Tibial nerve (tissue), 4 donors: ENCODE data around the gene XRN2. TPM values are rescaled to one million over a fixed set of nuclear protein-coding genes. Genes with fewer than 3 reads are reported as not detected.

Source experiments
- DNase-seq, 2 donors: peaks; one replicate each; pipeline ENCODE4 v3.0.0-alpha.2; 2019; ENCODE audit warnings: low spot score in 2 of 2
- H3K27ac ChIP-seq, 4 donors: fragments of 200-600 bp; sonication (generic) in 3 of 4; one replicate each; pipeline ENCODE4 v1.5.1; 2017 to 2019; ENCODE audit warnings: mild to moderate bottlenecking in 1 of 4
- H3K27me3 ChIP-seq, 2 donors: fragments of 200-600 bp; sonication (generic) in 1 of 2; one replicate each; pipeline versions ENCODE4 v1.5.1 to v1.6.0; 2017 to 2019
- H3K36me3 ChIP-seq, 3 donors: fragments of 200-600 bp; sonication (generic); one replicate each; pipeline ENCODE4 v1.5.1; 2018 to 2019
- H3K4me1 ChIP-seq, 4 donors: fragments of 200-600 bp; sonication (generic) in 3 of 4; one replicate each; pipeline ENCODE4 v1.5.1; 2017 to 2019
- H3K4me3 ChIP-seq, 4 donors: fragments of 200-600 bp; sonication (generic) in 3 of 4; one replicate each; pipeline ENCODE4 v1.5.1; 2017 to 2019; ENCODE audit warnings: mild to moderate bottlenecking in 1 of 4, moderate library complexity in 1 of 4
- H3K9me3 ChIP-seq, 4 donors: fragments of 200-600 bp; sonication (generic) in 3 of 4; one replicate each; pipeline ENCODE4 v1.5.1; 2017 to 2019
- EP300 ChIP-seq, 2 donors: sonication (generic); formaldehyde crosslinking; IDR thresholded peaks; one replicate each; pipeline ENCODE4 v1.6.1; 2017; ENCODE audit warnings: antibody characterized with exemption in 2 of 2, mild to moderate bottlenecking in 1 of 2
- POLR2A ChIP-seq, 2 donors: fragments of 450-650 bp; IDR thresholded peaks; one replicate each; pipeline ENCODE4 v1.6.1; 2017; ENCODE audit warnings: antibody characterized with exemption in 2 of 2, mild to moderate bottlenecking in 2 of 2, moderate library complexity in 2 of 2
- WGBS, 2 donors: methylation state at CpG; one replicate each; pipeline ENCODE4 v1.1.5; 2018; 5-methylcytosine and 5-hydroxymethylcytosine counted together
- total RNA-seq, 4 donors: library from RNA; depleted of rRNA; stranded (reverse); fragments of >200 nt; gene quantifications; one replicate each; pipeline ENCODE4 v1.1.0, GENCODE V29; 2016
- TF ChIP-seq, protein P1 (sequence below), 5 experiments: fragments of 200-600 bp in 3 of 5; fragments of 450-650 bp in 2 of 5; sonication (generic) in 3 of 5; IDR thresholded peaks; one replicate each; pipeline ENCODE4 v1.5.1; 2016 to 2019; ENCODE audit warnings: antibody characterized with exemption in 5 of 5, mild to moderate bottlenecking in 3 of 5, moderate library complexity in 2 of 5

Gene XRN2, protein sequence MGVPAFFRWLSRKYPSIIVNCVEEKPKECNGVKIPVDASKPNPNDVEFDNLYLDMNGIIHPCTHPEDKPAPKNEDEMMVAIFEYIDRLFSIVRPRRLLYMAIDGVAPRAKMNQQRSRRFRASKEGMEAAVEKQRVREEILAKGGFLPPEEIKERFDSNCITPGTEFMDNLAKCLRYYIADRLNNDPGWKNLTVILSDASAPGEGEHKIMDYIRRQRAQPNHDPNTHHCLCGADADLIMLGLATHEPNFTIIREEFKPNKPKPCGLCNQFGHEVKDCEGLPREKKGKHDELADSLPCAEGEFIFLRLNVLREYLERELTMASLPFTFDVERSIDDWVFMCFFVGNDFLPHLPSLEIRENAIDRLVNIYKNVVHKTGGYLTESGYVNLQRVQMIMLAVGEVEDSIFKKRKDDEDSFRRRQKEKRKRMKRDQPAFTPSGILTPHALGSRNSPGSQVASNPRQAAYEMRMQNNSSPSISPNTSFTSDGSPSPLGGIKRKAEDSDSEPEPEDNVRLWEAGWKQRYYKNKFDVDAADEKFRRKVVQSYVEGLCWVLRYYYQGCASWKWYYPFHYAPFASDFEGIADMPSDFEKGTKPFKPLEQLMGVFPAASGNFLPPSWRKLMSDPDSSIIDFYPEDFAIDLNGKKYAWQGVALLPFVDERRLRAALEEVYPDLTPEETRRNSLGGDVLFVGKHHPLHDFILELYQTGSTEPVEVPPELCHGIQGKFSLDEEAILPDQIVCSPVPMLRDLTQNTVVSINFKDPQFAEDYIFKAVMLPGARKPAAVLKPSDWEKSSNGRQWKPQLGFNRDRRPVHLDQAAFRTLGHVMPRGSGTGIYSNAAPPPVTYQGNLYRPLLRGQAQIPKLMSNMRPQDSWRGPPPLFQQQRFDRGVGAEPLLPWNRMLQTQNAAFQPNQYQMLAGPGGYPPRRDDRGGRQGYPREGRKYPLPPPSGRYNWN
- total RNA-seq, result 10 to 100 TPM; 46.1 to 58.2 (median 53.0) TPM

DNA sequence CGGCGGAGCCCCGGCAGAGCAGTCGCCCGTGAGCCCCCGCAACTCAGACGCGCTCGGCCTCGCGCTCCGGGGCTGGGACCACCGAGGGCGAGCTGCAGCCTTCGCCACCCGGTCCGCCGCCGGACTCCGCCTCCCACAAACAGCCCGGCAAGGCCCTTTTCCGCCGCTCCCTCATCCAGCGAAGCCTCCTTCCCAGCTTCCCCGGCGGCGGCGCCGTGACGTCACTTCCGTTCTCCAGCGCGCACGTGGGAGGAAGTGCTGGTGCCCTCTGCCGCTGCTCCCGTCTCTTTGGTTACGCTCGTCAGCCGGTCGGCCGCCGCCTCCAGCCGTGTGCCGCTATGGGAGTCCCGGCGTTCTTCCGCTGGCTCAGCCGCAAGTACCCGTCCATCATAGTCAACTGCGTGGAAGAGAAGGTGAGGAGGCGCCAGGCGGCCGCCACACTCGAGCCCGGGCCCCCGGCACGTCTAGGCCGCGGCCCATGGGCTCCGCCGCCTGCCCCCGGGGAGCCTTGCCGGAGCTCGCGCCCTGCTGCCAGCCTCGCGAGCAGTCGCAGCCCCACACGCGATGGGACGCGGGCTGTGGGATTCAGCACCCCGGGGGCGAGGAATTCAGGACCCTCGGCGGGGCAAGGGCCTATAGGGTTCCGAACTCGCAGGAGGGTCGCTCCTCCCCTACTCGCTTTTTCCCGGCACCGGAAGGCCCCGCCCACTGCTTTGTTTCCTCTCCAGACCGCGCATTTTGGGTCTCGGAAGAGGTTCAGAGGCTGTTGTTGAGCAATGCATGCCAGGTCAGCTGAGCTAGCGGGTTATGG, at the start of gene XRN2:
TSS of gene XRN2 (plus strand) at position 271 of the 811 bp plus-strand sequence. CDS start at position 339, 68 bp downstream.
- peaks cover 0 to 3% (median 0%) of the 10 kb centered on the region in 3 donors for H3K36me3 ChIP-seq
- H3K4me1 ChIP-seq, result peaks cover 0 to 26% (median 14%) of the 10 kb centered on the region in 4 donors
- peak; percentile 90 to 93 for DNase-seq
- peak within 1 kb of the TSS; percentile 92 to 100 (median 96) for H3K27ac ChIP-seq
- H3K9me3 ChIP-seq, result no peaks in the 10 kb centered on the region
- H3K27me3 ChIP-seq, result no peaks in the 10 kb centered on the region
- peak within 1 kb of the TSS; percentile 84 to 100 (median 92) for H3K4me3 ChIP-seq
- WGBS, 2 donors, result 0 to 1% methylated on average over 39 to 84 of the region's 87 CpGs
- TF ChIP-seq, protein P1, sequence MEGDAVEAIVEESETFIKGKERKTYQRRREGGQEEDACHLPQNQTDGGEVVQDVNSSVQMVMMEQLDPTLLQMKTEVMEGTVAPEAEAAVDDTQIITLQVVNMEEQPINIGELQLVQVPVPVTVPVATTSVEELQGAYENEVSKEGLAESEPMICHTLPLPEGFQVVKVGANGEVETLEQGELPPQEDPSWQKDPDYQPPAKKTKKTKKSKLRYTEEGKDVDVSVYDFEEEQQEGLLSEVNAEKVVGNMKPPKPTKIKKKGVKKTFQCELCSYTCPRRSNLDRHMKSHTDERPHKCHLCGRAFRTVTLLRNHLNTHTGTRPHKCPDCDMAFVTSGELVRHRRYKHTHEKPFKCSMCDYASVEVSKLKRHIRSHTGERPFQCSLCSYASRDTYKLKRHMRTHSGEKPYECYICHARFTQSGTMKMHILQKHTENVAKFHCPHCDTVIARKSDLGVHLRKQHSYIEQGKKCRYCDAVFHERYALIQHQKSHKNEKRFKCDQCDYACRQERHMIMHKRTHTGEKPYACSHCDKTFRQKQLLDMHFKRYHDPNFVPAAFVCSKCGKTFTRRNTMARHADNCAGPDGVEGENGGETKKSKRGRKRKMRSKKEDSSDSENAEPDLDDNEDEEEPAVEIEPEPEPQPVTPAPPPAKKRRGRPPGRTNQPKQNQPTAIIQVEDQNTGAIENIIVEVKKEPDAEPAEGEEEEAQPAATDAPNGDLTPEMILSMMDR (IDR thresholded peaks at IDR 0.05), result peak in 2 of 5 experiments; percentile 12 to 40
- TF ChIP-seq EP300 (IDR thresholded peaks at IDR 0.05) (peak; percentile 49 to 94), POLR2A (IDR thresholded peaks at IDR 0.05) (peak; percentile 48 to 69)

DNA sequence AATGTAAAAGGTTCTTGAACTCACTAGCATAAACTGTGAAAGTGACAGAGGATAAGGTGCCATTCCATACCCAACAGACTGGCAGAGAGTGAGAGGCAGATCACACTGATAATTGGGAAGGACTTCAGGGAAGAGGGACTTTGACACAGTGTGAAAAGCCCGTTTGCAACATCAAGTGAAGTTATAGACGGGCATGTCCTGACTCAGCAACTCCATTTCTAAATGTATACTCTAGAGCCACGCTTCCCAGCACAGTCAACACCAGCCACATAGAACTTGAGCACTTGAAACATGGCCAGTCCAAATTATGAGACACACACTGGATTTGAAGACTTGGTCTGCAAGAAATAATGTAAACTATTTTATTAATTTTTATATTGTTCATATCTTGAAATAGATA, 45.9 kb upstream of the XRN2 start:
- no peak overlapping the region for H3K27ac ChIP-seq
- TF ChIP-seq, protein P1 (IDR thresholded peaks at IDR 0.05), result no peak
- TF ChIP-seq EP300 (IDR thresholded peaks at IDR 0.05) (no peak), POLR2A (IDR thresholded peaks at IDR 0.05) (no peak)
- DNase-seq, result no peak
- H3K9me3 ChIP-seq, result no peaks in the 10 kb centered on the region
- no peaks in the 10 kb centered on the region for H3K4me1 ChIP-seq
- H3K4me3 ChIP-seq, result no peak overlapping the region
- whole genome bisulfite sequencing, 2 donors, result 78 to 80% methylated on average over 3 of the region's 3 CpGs
- H3K27me3 ChIP-seq, result no peaks in the 10 kb centered on the region
- H3K36me3 ChIP-seq, result no peaks in the 10 kb centered on the region

DNA sequence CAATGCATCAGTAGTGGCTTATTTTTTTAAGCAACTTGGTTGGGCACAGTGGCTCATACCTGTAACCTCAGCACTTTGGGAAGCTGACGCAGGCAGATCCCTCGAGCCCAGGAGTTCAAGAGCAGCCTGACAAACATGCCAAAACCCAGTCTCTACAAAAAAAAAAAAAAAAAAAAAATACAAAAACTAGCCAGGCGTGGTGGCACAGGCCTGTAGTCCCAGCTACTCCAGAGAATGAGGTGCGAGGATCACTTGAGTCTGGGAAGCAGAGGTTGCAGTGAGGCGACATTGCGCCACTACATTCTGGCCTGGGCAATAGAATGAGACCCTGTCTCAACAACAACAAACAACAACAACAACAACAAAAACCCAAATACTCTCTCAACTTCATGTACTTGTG, 44.7 kb upstream of the XRN2 start:
- Histone ChIP-seq H3K27ac (no peak overlapping the region), H3K27me3 (no peaks in the 10 kb centered on the region)
- 88 to 89% methylated on average over 6 of the region's 6 CpGs for WGBS, 2 donors

DNA sequence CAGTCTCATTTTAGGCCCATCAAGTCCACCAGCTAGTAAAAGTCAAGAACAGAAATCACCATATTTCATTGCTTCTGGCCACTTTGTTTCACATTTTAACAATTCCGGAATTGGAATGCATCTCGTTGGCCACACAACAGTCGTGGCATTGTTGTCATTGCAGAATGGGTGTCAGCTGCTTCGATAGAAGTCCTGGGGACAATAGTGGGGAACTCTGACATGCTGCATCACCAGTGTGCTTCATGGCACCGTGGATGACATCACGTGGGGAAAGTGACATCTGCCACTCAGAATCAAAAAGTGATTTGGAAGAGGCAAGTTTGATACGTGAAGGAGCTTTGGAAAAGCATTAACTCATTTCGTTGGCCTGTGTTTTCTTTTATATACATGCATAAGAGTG, 43.8 kb upstream of the XRN2 start:
- DNase-seq, result no peak
- Histone ChIP-seq H3K27me3 (no peaks in the 10 kb centered on the region), H3K27ac (no peak overlapping the region), H3K4me1 (no peaks in the 10 kb centered on the region), H3K4me3 (no peak overlapping the region), H3K9me3 (no peaks in the 10 kb centered on the region), H3K36me3 (no peaks in the 10 kb centered on the region)
- TF ChIP-seq POLR2A (IDR thresholded peaks at IDR 0.05) (no peak), EP300 (IDR thresholded peaks at IDR 0.05) (no peak)
- TF ChIP-seq, protein P1 (IDR thresholded peaks at IDR 0.05), result no peak
- WGBS, 2 donors, result 55 to 63% methylated on average over 8 of the region's 8 CpGs

More for the DNA sequence above, 44.7 kb upstream of the XRN2 start:
- Histone ChIP-seq H3K4me1 (no peaks in the 10 kb centered on the region), H3K4me3 (no peak overlapping the region), H3K9me3 (no peaks in the 10 kb centered on the region), H3K36me3 (no peaks in the 10 kb centered on the region)
- TF ChIP-seq POLR2A (IDR thresholded peaks at IDR 0.05) (no peak), EP300 (IDR thresholded peaks at IDR 0.05) (no peak)
- TF ChIP-seq, protein P1 (IDR thresholded peaks at IDR 0.05), result no peak
- no peak for DNase-seq
